ENCODE measurements around the gene CTCFL. TPM values are rescaled to one million over a fixed set of nuclear protein-coding genes. Genes with fewer than 3 reads are reported as not detected.

The CTCFL gene
- total RNA-seq, 1 donor from 2014 or later = not detected

GRCh38 chr20:57527728-57528127 lies 2.8 kb upstream of the CTCFL start:
- no peak overlapping the region for H3K4me3 ChIP-seq (ENCODE audit: low read depth, low read length)
- peaks cover 7% of the 10 kb centered on the region for H3K27me3 ChIP-seq (ENCODE audit: control insufficient read depth, insufficient read depth, low read length)
- FAIRE-seq = no peak
- DNase-seq (ENCODE audit: low read depth) = no peak
- no peaks in the 10 kb centered on the region for H3K36me3 ChIP-seq (ENCODE audit: control insufficient read depth, insufficient read depth, low read length)
- no peak for TF ChIP-seq CTCF (IDR thresholded peaks at IDR 0.05; ENCODE audit: insufficient read depth, low read length, severe bottlenecking)

- FAIRE-seq (no peak), DNase-seq (ENCODE audit: low read depth) (no peak)
- H3K27me3 ChIP-seq (ENCODE audit: control insufficient read depth, insufficient read depth, low read length) = peaks cover 7% of the 10 kb centered on the region
- no peak overlapping the region for H3K4me3 ChIP-seq (ENCODE audit: low read depth, low read length)
- TF ChIP-seq CTCF (IDR thresholded peaks at IDR 0.05; ENCODE audit: insufficient read depth, low read length, severe bottlenecking) = no peak
- H3K36me3 ChIP-seq (ENCODE audit: control insufficient read depth, insufficient read depth, low read length) = no peaks in the 10 kb centered on the region
Measured at GRCh38 chr20:57526885-57527460, 2.0 kb upstream of the CTCFL start.

GRCh38 chr20:57526087-57526884 lies 1.3 kb upstream of the CTCFL start:
- no peak for TF ChIP-seq CTCF (IDR thresholded peaks at IDR 0.05; ENCODE audit: insufficient read depth, low read length, severe bottlenecking)
- DNase-seq (ENCODE audit: low read depth) (no peak), FAIRE-seq (no peak)
- H3K27me3 ChIP-seq (ENCODE audit: control insufficient read depth, insufficient read depth, low read length) = peaks cover 7% of the 10 kb centered on the region
- no peak overlapping the region for H3K4me3 ChIP-seq (ENCODE audit: low read depth, low read length)
- no peaks in the 10 kb centered on the region for H3K36me3 ChIP-seq (ENCODE audit: control insufficient read depth, insufficient read depth, low read length)

- TF ChIP-seq CTCF (IDR thresholded peaks at IDR 0.05; ENCODE audit: insufficient read depth, low read length, severe bottlenecking) = no peak
- Histone ChIP-seq H3K4me3 (ENCODE audit: low read depth, low read length) (no peak overlapping the region), H3K36me3 (ENCODE audit: control insufficient read depth, insufficient read depth, low read length) (no peaks in the 10 kb centered on the region), H3K27me3 (ENCODE audit: control insufficient read depth, insufficient read depth, low read length) (peaks cover 7% of the 10 kb centered on the region)
- FAIRE-seq (no peak), DNase-seq (ENCODE audit: low read depth) (no peak)
Measured at GRCh38 chr20:57525328-57526086, 567 bp upstream of the CTCFL start.

GRCh38 chr20:57523782-57524181 lies 1.2 kb downstream of the CTCFL start:
- FAIRE-seq = no peak
- Histone ChIP-seq H3K27me3 (ENCODE audit: control insufficient read depth, insufficient read depth, low read length) (peaks cover 5% of the 10 kb centered on the region), H3K4me3 (ENCODE audit: low read depth, low read length) (no peak overlapping the region), H3K36me3 (ENCODE audit: control insufficient read depth, insufficient read depth, low read length) (no peaks in the 10 kb centered on the region)
- DNase-seq (ENCODE audit: low read depth) = no peak
- no peak for TF ChIP-seq CTCF (IDR thresholded peaks at IDR 0.05; ENCODE audit: insufficient read depth, low read length, severe bottlenecking)
